ENCODE measurements around the gene ST6GAL1. TPM values are rescaled to one million over a fixed set of nuclear protein-coding genes. Genes with fewer than 3 reads are reported as not detected.
"Not testable (repeated sequence)": the region's sequence is repeated elsewhere in the genome, so short reads cannot be mapped to it uniquely, and the experiment has no call there.

The ST6GAL1 gene
- polyA plus RNA-seq, 1 donor: 15.8 TPM

GRCh38 chr3:186973702-186974101, 43.4 kb downstream of the ST6GAL1 start:
- no peak for DNase-seq

GRCh38 chr3:186974824-186975313, 44.5 kb downstream of the ST6GAL1 start:
- DNase-seq: no peak

- no peak for DNase-seq
Observed at GRCh38 chr3:186975726-186976125, 45.4 kb downstream of the ST6GAL1 start.

- peak; percentile 48 for DNase-seq
Observed at GRCh38 chr3:186976837-186977750, 46.8 kb downstream of the ST6GAL1 start.

- DNase-seq: no peak
Observed at GRCh38 chr3:186978712-186979111, 48.4 kb downstream of the ST6GAL1 start.

GRCh38 chr3:186979852-186980251, 49.5 kb downstream of the ST6GAL1 start:
- DNase-seq: no peak

GRCh38 chr3:186980989-186981388, 50.7 kb downstream of the ST6GAL1 start:
- no peak for DNase-seq

GRCh38 chr3:186983659-186984058, 53.3 kb downstream of the ST6GAL1 start:
- no peak for DNase-seq

- no peak for DNase-seq
Observed at GRCh38 chr3:186984064-186984463, 53.7 kb downstream of the ST6GAL1 start.

- no peak for DNase-seq
Observed at GRCh38 chr3:186985661-186986364, 55.5 kb downstream of the ST6GAL1 start.

GRCh38 chr3:186986406-186986805, 56.1 kb downstream of the ST6GAL1 start:
- no peak for DNase-seq

GRCh38 chr3:186986816-186987215, 56.5 kb downstream of the ST6GAL1 start:
- no peak for DNase-seq

GRCh38 chr3:186988806-186989205, 58.5 kb downstream of the ST6GAL1 start:
- no peak for DNase-seq

GRCh38 chr3:186989429-186989828, 59.1 kb downstream of the ST6GAL1 start:
- DNase-seq: no peak

- no peak for DNase-seq
Observed at GRCh38 chr3:186990277-186990676, 60.0 kb downstream of the ST6GAL1 start.

GRCh38 chr3:186990878-186991308, 60.6 kb downstream of the ST6GAL1 start:
- DNase-seq: no peak

GRCh38 chr3:186991470-186991869, 61.1 kb downstream of the ST6GAL1 start:
- no peak for DNase-seq

GRCh38 chr3:186992096-186992495, 61.8 kb downstream of the ST6GAL1 start:
- DNase-seq: not testable (repeated sequence)

- no peak for DNase-seq
Observed at GRCh38 chr3:186993210-186993782, 63.0 kb downstream of the ST6GAL1 start.

GRCh38 chr3:186994000-186994955, 64.0 kb downstream of the ST6GAL1 start:
- DNase-seq: no peak

GRCh38 chr3:186996356-186996755, 66.0 kb downstream of the ST6GAL1 start:
- no peak for DNase-seq

- no peak for DNase-seq
Observed at GRCh38 chr3:186997061-186997460, 66.7 kb downstream of the ST6GAL1 start.

Measured in hindlimb muscle (tissue), 1 donor.